HepG2 (cell line): ENCODE results near the gene AP4E1. TPM values are rescaled to one million over a fixed set of nuclear protein-coding genes. Genes with fewer than 3 reads are reported as not detected.

Experiments
- ATRX ChIP-seq: sonication (generic); formaldehyde crosslinking; IDR thresholded peaks from 2 replicates; pipeline ENCODE4 v1.4.0; 2020; ENCODE audit warnings: missing genetic modification reagents, borderline replicate concordance
- FLYWCH1 ChIP-seq: sonication (generic); formaldehyde crosslinking; IDR thresholded peaks from 2 replicates; pipeline ENCODE4 v1.8.1; 2023; ENCODE audit warnings: mild to moderate bottlenecking, missing genetic modification reagents
- GMEB2 ChIP-seq: IDR thresholded peaks from 2 replicates; pipeline ENCODE4 v1.6.1; 2016; ENCODE audit warnings: missing biosample characterization, missing genetic modification reagents, low read depth
- HDAC2 ChIP-seq: sonication (generic); formaldehyde crosslinking; IDR thresholded peaks from 2 replicates; pipeline ENCODE4 v1.4.0; 2020; ENCODE audit warnings: missing genetic modification reagents
- IKZF5 ChIP-seq: IDR thresholded peaks from 2 replicates; pipeline ENCODE4 v1.6.1; 2018; ENCODE audit warnings: missing genetic modification reagents, mild to moderate bottlenecking, missing compliant biosample characterization
- LCORL ChIP-seq, 2 experiments: fragments of 450-650 bp in 1 of 2; sonication (generic) in 1 of 2; formaldehyde crosslinking in 1 of 2; IDR thresholded peaks; 2 replicates each; pipeline versions ENCODE4 v1.5.0 to v1.6.1; 2017 to 2020; ENCODE audit warnings: antibody characterized with exemption in 1 of 2, missing genetic modification reagents in 1 of 2
- NCOA1 ChIP-seq: sonication (generic); formaldehyde crosslinking; IDR thresholded peaks from 2 replicates; pipeline ENCODE4 v1.9.0; 2021; ENCODE audit warnings: missing genetic modification reagents
- RBAK ChIP-seq: sonication (generic); formaldehyde crosslinking; IDR thresholded peaks from 2 replicates; pipeline ENCODE4 v1.5.1; 2020; ENCODE audit warnings: mild to moderate bottlenecking, missing genetic modification reagents
- RBFOX2 ChIP-seq: fragments of 200-400 bp; formaldehyde crosslinking; IDR thresholded peaks from 2 replicates; pipeline ENCODE4 v1.6.1; 2017; ENCODE audit warnings: low read depth, mild to moderate bottlenecking, low read length
- SALL2 ChIP-seq: sonication (generic); formaldehyde crosslinking; IDR thresholded peaks from 2 replicates; pipeline ENCODE4 v1.8.1; 2023; ENCODE audit warnings: mild to moderate bottlenecking, missing genetic modification reagents, inconsistent platforms
- THAP8 ChIP-seq: sonication (generic); formaldehyde crosslinking; IDR thresholded peaks from 2 replicates; pipeline ENCODE4 v1.5.1; 2020; ENCODE audit warnings: missing genetic modification reagents, mild to moderate bottlenecking, borderline replicate concordance
- ZBTB25 ChIP-seq: IDR thresholded peaks from 2 replicates; pipeline ENCODE4 v1.6.1; 2018; ENCODE audit warnings: missing genetic modification reagents
- ZBTB43 ChIP-seq: sonication (generic); formaldehyde crosslinking; conservative IDR thresholded peaks from 2 replicates; pipeline ENCODE4 v1.4.0; 2020; ENCODE audit warnings: missing genetic modification reagents
- ZMYM4 ChIP-seq: sonication (generic); formaldehyde crosslinking; IDR thresholded peaks from 2 replicates; pipeline ENCODE4 v1.8.1; 2023; ENCODE audit warnings: mild to moderate bottlenecking, missing genetic modification reagents
- ZNF282 ChIP-seq: fragments of 450-650 bp; IDR thresholded peaks from 2 replicates; pipeline ENCODE4 v1.6.1; 2018; ENCODE audit not compliant: partially characterized antibody
- ZNF44 ChIP-seq: sonication (generic); formaldehyde crosslinking; IDR thresholded peaks from 2 replicates; pipeline ENCODE4 v1.5.1; 2020; ENCODE audit warnings: mild to moderate bottlenecking, missing genetic modification reagents
- ZNF510 ChIP-seq: sonication (generic); formaldehyde crosslinking; IDR thresholded peaks from 2 replicates; pipeline ENCODE4 v1.4.0; 2020; ENCODE audit warnings: low read depth, mild to moderate bottlenecking, missing genetic modification reagents
- ZNF543 ChIP-seq: sonication (generic); formaldehyde crosslinking; IDR thresholded peaks from 2 replicates; pipeline ENCODE4 v1.4.0; 2020; ENCODE audit warnings: mild to moderate bottlenecking, missing genetic modification reagents
- ZNF800 ChIP-seq: sonication (generic); formaldehyde crosslinking; IDR thresholded peaks from 2 replicates; pipeline ENCODE4 v1.4.0; 2020; ENCODE audit warnings: missing genetic modification reagents
- polyA plus RNA-seq, 8 experiments: library from polyadenylated mRNA; depleted of rRNA in 3 of 8; stranded (reverse) in 7 of 8; unstranded in 1 of 8; fragments of >200 nt; fragmentation: Illumina TruSeq in 4 of 8; extraction: Trizol in 4 of 8; gene quantifications; 2 replicates each; pipeline versions ENCODE4 v1.2.1 to v1.2.3, GENCODE V29; 2011 to 2016; ENCODE audit warnings: low read depth in 4 of 8, missing spikeins in 1 of 8, mixed read lengths in 1 of 8; ENCODE audit not compliant: insufficient read depth in 1 of 8
- total RNA-seq, 5 experiments: library from RNA; depleted of rRNA; stranded (reverse); fragments of >200 nt; fragmentation: Illumina TruSeq; extraction: Trizol; gene quantifications; 2 replicates each; pipeline ENCODE4 v1.2.3, GENCODE V29; 2016; ENCODE audit warnings: low read depth in 1 of 5

Gene AP4E1
- total and polyA plus RNA-seq, 2 of the 13 experiments (the other 11 are each of a cell fraction or from before 2014, with no cell fraction given), result 2.2 to 7.8 TPM

- TF ChIP-seq ZNF800 (no peak), ZMYM4 (CRISPR knock-in tag) (peak; percentile 58), THAP8 (no peak), ZBTB25 (no peak), RBAK (CRISPR knock-in tag) (no peak), ATRX (CRISPR knock-in tag) (no peak), ZNF510 (no peak), ZNF282 (no peak), SALL2 (CRISPR knock-in tag) (no peak), GMEB2 (CRISPR knock-in tag) (no peak), FLYWCH1 (CRISPR knock-in tag) (no peak), NCOA1 (CRISPR knock-in tag) (no peak), LCORL (IDR thresholded peaks at IDR 0.05) (no peak), LCORL (CRISPR knock-in tag; IDR thresholded peaks at IDR 0.05) (0 out of 2 replicates have a peak, but pooled peaks have one; percentile 31), ZNF44 (CRISPR knock-in tag) (no peak), HDAC2 (no peak), RBFOX2 (no peak), ZNF543 (no peak), ZBTB43 (CRISPR knock-in tag) (peak; percentile 56; the same call in 1 of the 2 replicates), IKZF5 (CRISPR knock-in tag) (no peak)
Observed at GRCh38 chr15:51046799-51047449, 138.4 kb downstream of the AP4E1 start (continued).
